ENCODE results near the gene GAGE13.
"Not testable (repeated sequence)": the region's sequence is repeated elsewhere in the genome, so short reads cannot be mapped to it uniquely, and the experiment has no call there.

GAGE13 gene

GRCh38 chrX:49331282-49331681 is at the start of gene GAGE13:
TSS of gene GAGE13 (plus strand) at chrX:49331582. CDS start at chrX:49332738, 1,156 bp downstream.
- DNase-seq (ENCODE audit: low read depth, low spot score) = not testable (repeated sequence)

- DNase-seq (ENCODE audit: low read depth, low spot score) = peak; percentile 62
These were observed 48.8 kb upstream of the GAGE13 start for GRCh38 chrX:49282647-49283011.

- no peak for DNase-seq (ENCODE audit: low read depth, low spot score)
These were observed 47.2 kb upstream of the GAGE13 start for GRCh38 chrX:49284212-49284611.

- DNase-seq (ENCODE audit: low read depth, low spot score) = no peak
These were observed 45.2 kb upstream of the GAGE13 start for GRCh38 chrX:49286136-49286535.

- no peak for DNase-seq (ENCODE audit: low read depth, low spot score)
These were observed 44.8 kb upstream of the GAGE13 start for GRCh38 chrX:49286581-49286980.

GRCh38 chrX:49287665-49288064 is 43.7 kb upstream of the GAGE13 start:
- DNase-seq (ENCODE audit: low read depth, low spot score) = no peak

GRCh38 chrX:49290215-49290614 is 41.2 kb upstream of the GAGE13 start:
- no peak for DNase-seq (ENCODE audit: low read depth, low spot score)

GRCh38 chrX:49291615-49292337 is 39.6 kb upstream of the GAGE13 start:
- DNase-seq (ENCODE audit: low read depth, low spot score) = peak; percentile 91

- no peak for DNase-seq (ENCODE audit: low read depth, low spot score)
These were observed 38.7 kb upstream of the GAGE13 start for GRCh38 chrX:49292400-49293362.

GRCh38 chrX:49299293-49299692 is 32.1 kb upstream of the GAGE13 start:
- DNase-seq (ENCODE audit: low read depth, low spot score) = not testable (repeated sequence)

GRCh38 chrX:49300703-49301102 is 30.7 kb upstream of the GAGE13 start:
- DNase-seq (ENCODE audit: low read depth, low spot score) = no peak

GRCh38 chrX:49303346-49303745 is 28.0 kb upstream of the GAGE13 start, which contains the start of gene GAGE10:
TSS of gene GAGE10 (plus strand) at chrX:49303646. CDS start at chrX:49304860, 1,214 bp downstream.
- DNase-seq (ENCODE audit: low read depth, low spot score) = no peak

GRCh38 chrX:49307775-49308174 is 23.6 kb upstream of the GAGE13 start:
- not testable (repeated sequence) for DNase-seq (ENCODE audit: low read depth, low spot score)

GRCh38 chrX:49308604-49309269 is 22.6 kb upstream of the GAGE13 start:
- peak; percentile 18 for DNase-seq (ENCODE audit: low read depth, low spot score)

GRCh38 chrX:49309401-49309981 is 21.9 kb upstream of the GAGE13 start:
- peak; percentile 89 for DNase-seq (ENCODE audit: low read depth, low spot score)

- peak; percentile 39 for DNase-seq (ENCODE audit: low read depth, low spot score)
These were observed 21.0 kb upstream of the GAGE13 start for GRCh38 chrX:49310371-49310770.

GRCh38 chrX:49312176-49312575 is 19.2 kb upstream of the GAGE13 start:
- DNase-seq (ENCODE audit: low read depth, low spot score) = no peak

- no peak for DNase-seq (ENCODE audit: low read depth, low spot score)
These were observed 15.3 kb upstream of the GAGE13 start for GRCh38 chrX:49316085-49316484.

GRCh38 chrX:49321737-49322136 is 9.6 kb upstream of the GAGE13 start, which contains the start of gene GAGE12J:
TSS of gene GAGE12J (plus strand) at chrX:49322037. CDS start at chrX:49323194, 1,157 bp downstream.
- not testable (repeated sequence) for DNase-seq (ENCODE audit: low read depth, low spot score)

GRCh38 chrX:49322266-49322665 is 9.1 kb upstream of the GAGE13 start:
- not testable (repeated sequence) for DNase-seq (ENCODE audit: low read depth, low spot score)

GRCh38 chrX:49323735-49324134 is 7.6 kb upstream of the GAGE13 start:
- not testable (repeated sequence) for DNase-seq (ENCODE audit: low read depth, low spot score)
